GM19395 (cell line): ENCODE measurements around the gene SMCR8.
"Not testable (repeated sequence)": the region's sequence is repeated elsewhere in the genome, so short reads cannot be mapped to it uniquely, and the experiment has no call there.

Source experiments
- ATAC-seq: cut with Tn5 transposase; IDR thresholded peaks from one replicate; pipeline ENCODE4 v1.9.1; 2021; ENCODE audit warnings: mild to moderate bottlenecking, moderate library complexity; ENCODE audit not compliant: unreplicated experiment

SMCR8 gene, protein sequence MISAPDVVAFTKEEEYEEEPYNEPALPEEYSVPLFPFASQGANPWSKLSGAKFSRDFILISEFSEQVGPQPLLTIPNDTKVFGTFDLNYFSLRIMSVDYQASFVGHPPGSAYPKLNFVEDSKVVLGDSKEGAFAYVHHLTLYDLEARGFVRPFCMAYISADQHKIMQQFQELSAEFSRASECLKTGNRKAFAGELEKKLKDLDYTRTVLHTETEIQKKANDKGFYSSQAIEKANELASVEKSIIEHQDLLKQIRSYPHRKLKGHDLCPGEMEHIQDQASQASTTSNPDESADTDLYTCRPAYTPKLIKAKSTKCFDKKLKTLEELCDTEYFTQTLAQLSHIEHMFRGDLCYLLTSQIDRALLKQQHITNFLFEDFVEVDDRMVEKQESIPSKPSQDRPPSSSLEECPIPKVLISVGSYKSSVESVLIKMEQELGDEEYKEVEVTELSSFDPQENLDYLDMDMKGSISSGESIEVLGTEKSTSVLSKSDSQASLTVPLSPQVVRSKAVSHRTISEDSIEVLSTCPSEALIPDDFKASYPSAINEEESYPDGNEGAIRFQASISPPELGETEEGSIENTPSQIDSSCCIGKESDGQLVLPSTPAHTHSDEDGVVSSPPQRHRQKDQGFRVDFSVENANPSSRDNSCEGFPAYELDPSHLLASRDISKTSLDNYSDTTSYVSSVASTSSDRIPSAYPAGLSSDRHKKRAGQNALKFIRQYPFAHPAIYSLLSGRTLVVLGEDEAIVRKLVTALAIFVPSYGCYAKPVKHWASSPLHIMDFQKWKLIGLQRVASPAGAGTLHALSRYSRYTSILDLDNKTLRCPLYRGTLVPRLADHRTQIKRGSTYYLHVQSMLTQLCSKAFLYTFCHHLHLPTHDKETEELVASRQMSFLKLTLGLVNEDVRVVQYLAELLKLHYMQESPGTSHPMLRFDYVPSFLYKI

DNA sequence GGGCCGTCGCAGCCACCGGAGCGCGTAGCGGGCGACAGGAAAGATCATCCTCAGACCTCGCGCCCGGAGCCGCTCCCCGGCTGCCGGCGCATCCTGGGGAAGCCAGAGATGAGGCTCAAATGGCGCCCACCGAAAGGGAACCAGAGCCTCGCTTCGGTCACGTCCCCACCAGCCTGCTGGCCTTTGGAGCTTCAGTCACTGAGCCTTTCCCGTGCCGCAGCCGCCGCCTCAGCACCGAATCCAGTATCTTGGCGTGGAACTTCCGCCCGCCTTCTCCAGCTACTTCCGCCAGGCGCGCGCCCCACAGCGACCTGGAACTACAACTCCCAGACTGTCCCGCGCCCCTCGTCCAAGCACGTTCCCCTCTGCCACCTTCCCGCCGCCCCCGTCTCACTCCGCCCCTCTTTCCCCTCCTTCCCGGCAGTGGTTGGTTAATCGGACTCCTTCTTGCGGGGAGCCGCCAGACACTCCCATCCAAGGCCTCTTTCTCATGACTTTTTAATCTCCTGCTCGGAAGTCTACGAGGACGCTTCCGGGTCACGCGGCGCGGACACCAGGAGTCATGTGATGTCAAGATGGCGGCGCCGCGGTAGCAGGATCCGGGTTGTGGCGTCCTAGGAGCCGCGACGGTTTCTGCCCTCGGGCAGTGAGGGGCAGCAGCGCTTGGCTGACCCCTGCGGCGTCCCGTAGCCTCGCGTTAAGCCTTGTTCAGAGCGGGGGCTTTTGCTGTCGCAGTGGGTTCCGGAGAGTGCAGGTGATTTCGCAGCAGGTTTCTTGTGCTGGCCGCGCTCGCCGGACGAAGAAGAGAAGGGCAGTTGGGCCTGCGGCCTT is at the start of gene SMCR8, which contains the start of gene TOP3A:
TSS of gene SMCR8 (plus strand) at position 563 of the 831 bp plus-strand sequence. CDS start 497 bp downstream, outside the sequence.
TSS of gene TOP3A (minus strand) at position 264 of the 831 bp plus-strand sequence. CDS start at position 48, 216 bp downstream.
- ATAC-seq = peak; percentile 79

DNA sequence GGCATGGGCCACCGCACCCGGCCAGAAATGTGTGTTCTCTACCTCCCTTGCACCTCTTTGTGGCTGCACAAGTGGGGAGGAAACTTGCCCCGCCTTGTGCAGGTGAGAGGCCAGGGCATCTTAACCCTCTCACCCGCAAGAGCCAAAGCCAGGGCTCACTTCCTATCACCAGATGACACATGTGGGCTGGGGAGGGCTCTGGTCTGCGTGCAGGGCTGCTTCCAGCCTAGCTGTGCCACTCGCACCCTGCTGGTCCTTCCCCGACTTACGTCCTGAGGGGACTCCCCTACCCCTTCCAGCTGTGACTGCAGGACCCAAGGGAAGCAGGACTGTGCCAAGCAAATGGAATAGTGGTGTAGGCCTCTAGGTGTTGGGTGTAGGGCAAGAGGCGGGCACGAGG is 47.7 kb upstream of the SMCR8 start:
- ATAC-seq = no peak

DNA sequence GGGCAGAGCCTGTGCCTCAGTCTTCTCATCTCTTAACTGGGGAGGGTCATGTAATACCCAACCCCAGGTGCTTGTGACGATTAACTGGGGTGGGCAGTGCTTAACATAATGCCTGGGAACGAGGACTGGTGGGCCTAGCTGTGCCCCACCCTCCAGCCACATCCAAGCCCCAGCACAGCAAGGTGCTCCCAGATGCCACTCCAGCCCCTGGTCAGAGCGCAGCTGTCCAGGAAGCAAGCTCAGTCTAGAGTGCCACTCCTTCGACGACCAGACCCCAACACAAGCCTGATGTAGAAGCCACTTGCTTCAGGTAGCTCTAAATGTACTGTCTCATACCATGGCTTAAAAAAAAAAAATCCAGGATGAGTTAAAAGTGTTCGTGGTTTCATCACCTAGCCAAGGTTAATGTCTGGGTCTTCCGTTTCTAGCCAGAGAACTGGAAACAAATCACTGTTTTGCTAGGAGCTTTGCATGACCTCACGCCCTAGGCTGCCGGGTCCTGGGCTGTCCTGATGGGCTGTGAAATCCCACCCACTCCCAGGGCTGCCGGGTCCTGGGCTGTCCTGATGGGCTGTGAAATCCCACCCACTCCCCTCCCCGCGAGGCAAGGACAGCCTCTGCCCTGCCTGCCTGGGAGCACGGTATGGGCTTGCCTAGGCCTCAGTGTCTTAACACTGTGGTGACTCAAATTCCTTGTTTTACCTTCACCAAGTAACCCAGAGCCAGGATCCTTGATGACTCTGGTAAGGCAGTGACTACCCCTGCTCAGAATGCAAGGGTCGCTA is 47.0 kb upstream of the SMCR8 start:
- ATAC-seq = no peak

DNA sequence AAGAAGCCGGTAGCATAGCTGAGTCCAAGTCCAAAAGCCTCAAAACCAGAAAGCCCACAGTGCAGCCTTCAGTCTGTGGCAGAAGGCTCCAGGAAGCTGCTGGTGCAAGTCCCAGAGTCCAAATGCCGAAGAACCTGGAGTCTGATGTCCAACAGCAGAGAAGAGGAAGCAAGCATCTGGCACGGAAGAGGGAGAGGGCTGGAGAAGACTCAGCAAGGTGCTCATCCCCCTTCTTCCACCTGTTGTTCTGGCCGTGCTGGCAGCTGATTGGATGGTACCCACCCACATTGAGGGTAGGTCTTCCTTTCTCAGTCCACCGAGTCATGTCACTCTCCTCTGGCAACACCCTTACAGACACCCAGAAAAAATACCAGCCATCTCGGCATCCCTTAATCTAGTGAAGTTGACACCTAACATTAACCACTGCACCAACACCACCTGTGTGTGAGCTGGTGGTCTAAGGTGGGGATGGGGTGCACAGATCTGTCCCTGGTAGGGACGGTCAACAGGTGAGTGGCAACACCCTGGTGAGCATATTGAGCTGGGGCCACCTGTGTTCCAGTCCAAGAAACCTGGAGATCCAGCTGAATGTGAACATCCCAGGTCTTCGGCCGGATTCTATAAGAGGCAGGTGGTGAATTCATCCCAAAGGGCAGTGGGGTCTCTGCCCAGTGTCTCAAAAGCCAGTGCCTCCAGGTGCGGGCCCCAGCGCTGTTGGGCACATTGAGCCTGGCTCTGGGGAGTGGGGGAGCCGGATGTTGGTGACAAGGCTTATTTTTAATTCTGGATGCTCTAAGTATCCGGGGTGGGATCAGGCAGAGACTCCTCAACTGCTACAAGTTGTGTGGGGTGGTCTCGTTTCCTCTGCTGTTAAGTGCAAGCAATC is 44.8 kb upstream of the SMCR8 start:
- no peak for ATAC-seq

DNA sequence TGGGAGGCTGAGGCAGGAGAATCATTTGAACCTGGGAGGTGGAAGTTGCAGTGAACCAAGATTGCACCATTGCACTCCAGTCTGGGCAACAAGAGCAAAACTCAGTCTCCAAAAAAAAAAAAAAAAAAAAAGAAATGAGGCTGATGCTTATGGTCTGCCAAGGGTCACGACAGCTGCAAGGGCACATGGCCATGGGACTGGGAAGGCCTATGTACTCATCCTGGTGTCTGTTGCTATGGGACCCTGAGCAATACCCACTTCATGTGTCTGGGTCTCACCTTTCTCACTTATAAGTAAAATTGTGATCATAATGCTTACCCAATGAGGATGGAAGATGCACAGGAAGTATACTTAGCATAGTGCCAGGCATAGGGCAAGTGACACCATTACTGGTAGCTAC is 38.0 kb upstream of the SMCR8 start:
- ATAC-seq = no peak

DNA sequence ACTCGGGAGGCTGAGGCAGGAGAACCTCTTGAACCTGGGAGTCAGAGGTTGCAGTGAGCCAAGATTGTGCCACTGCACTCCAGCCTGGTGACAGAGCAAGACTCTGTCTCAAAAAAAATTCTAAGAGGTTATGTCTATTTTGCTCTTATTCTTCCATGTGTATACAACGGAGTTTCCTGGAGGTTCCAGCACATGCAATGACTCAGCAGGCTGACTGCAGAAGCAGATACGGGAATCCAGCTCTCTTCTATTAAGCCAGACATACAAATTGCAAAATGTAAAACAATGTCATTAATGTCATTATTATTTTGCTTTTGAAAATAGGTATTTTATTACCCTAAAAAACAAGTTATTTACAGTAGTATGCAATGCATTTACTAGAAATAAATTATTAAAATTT is 36.2 kb upstream of the SMCR8 start:
- ATAC-seq = no peak

DNA sequence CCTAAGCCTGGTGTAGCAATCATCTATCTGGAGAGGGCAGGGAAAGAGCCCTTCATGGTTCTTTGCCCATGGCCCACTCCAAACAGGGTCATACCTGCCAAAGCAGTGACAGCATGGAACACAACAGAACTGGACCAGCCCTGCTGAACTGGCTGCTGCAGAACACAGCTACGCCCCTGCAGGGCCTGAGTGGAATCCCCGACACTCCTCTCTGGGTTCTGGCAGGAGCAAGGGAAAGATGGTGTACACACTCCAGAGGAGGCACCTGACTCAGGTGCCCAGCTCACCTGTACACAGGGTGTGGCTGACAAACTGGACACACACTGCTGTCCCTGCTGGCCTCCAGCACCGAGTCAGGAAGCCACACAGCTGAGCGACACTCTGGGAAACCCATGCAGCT is 34.8 kb upstream of the SMCR8 start:
- ATAC-seq = no peak

DNA sequence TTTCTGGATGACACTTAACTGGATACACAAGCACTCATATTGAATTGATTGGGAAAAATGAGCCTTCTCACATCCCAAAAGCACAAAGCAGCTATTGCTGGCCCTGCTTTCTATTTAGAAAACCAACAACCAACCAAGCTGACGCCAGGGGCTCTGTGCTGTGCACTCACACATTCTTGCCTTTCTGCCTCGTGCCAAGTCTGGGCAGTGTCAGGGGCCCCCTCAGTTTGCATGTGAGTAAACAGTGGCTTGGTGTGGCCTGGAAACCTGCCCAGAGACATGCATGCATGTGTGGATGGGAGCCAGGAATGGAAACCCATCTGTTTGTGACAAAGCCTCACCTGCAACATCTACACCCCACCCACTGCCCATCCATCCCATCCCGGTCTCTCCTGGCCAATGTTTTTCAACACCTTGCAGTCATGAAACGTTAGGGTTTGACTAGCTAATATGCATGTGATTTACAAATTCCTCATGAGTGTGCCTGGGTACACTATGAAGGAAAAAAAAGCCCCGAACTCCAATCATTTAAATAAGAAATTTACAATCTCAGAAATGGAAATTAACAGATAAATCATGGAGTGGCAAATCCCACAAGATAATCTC is 34.2 kb upstream of the SMCR8 start:
- no peak for ATAC-seq

DNA sequence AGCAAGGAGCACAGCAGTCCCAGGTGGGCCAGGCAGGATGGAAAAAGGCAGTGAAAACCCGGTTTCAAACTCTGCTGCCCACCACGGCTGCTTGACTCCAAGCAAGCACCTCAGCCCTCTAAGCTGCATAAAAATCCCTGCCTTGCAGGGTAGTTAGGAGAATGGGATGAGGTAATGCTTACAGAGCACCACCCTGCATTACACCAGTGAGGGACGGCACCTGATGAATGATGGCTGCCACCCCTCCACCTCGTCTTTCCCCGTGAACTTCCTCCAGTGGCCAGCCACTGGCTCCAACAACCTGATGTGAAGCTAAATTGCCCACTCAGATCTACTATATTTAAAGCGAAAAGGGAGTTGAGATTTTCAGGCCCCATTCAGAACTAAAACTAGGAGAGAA is 33.3 kb upstream of the SMCR8 start:
- no peak for ATAC-seq

DNA sequence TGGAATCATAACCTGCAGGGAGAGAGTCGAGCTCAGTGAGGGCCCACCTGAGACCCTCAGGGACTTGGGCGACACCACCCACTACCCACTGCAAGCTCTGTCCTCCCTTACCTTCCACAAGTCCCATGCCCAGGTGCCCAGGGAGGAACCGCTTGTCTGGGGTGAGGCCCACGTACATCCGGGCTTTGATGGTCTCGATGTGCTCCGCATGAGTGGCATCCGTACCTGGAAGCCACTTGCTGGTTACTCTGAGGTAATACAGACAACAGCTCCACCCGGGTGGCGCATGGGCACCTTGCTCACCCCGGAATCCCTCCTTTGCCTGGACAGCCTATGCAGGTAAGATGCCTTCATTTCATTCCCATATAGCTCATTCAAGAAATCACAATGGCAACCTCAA is 29.8 kb upstream of the SMCR8 start:
- ATAC-seq = no peak

DNA sequence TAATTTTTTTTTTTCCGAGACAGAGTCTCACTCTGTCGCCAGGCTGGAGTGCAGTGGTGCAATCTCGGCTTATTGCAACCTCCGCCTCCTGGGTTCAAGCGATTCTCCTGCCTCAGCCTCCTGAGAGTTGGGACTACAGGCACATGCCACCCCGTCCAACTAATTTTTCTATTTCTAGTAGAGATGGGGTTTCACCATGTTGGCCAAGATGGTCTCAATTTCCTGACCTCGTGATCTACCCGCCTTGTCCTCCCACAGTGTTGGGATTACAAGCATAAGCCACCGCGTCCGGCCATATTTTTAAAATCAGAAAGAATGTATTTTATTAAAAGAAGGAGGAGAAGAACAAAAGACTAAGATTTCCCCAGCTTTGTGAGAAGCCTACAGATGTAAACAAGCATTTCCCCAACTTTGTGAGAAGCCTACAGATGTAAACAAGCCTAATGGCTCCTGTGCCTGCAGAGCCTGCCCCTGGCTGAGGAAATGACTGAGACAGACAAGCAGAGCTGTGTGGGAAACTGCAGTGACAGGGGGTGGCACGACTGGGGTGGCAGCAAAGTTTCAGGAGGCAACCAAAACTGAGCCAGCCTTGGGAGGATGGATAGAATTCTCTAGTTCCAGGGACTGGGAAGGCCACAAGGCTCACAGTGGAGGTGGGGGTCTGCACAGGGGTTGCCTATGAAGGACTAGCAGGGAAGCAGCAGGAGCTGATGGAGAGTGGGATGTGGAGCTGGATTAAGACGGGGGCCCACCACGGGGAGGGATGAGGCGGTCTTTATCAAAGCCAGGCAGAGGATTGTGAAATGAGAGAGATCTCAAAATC is 23.2 kb upstream of the SMCR8 start:
- no peak for ATAC-seq

DNA sequence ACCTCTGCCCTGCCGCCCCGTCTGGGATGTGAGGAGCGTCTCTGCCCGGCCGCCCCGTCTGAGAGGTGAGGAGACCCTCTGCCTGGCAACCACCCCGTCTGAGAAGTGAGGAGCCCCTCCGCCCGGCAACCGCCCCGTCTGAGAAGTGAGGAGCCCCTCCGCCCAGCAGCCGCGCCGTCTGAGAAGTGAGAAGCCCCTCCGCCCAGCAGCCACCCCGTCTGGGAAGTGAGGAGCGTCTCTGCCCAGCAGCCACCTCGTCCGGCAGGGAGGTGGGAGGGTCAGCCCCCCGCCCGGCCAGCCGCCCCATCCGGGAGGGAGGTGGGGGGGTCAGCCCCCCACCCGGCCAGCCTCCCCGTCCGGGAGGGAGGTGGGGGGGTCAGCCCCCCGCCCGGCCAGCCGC is 17.0 kb upstream of the SMCR8 start:
- ATAC-seq = not testable (repeated sequence)

DNA sequence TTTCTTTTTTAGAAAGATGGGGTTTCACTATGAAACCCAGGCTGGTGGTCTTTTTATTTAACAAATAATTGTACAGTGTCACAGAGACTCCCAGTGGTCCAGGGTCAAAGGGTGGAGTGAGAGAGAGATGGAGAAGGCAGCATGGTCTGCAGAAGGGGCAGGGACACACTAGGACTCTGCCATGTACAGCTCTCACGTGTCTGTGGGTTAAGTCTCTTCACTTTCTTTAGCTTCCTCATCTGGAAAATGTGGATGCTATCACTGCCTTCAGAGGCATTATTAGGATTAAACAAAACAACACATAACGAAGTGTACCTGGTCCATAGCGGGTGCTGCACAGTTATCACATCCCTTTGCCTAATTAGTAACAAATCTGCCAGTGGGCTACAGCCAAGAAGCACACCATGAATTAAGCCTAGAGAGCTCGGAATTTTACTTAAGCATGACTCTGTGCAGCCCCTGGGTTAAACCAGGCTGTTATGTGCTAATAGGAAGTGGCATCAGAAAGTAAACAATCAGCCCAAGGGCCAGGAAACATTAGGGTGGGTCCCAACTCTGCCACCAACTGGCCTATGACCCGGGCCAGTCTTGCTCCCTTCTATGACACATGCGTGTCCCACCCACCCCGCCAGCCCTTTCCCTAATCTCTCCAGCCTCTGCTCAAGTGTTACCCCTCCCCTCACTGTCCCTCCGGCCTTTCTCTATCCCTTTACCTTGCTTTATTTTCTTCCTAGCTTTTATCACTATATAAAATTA is 14.2 kb upstream of the SMCR8 start:
- ATAC-seq = no peak

DNA sequence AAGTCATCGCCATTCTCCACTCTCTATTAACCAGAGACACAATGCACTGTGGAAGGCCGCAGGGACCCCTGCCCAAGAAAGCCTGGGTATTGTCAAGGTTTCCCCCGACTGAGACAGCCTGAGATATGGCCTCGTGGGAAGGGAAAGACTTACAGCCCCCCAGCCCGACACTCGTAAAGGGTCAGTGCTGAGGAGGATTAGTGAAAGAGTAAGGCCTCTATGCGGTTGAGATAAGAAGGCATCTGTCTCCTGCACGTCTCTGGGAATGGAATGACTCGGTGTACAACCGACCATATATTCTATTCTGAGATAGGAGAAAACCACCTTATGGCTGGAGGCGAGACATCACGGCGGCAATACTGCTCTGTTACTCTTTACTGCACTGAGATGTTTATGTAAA is 11.9 kb upstream of the SMCR8 start:
- ATAC-seq = not testable (repeated sequence)

DNA sequence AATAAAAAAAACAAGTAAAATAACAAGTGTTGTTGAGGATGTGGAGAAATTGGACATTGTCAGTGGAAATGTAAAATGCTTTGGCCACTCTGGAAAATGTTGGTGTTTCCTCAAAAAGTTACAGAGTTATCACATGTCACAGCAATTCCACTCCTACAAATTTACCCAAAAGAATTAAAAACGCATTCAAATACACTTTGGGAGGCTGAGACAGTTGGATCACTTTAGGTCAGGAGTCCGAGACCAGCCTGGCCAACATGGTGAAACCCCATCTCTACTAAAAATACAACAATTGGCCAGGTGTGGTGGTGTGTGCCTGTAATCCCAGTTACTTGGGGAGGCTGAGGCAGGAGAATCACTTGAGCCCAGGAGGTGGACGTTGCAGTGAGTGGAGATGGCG is 5.9 kb upstream of the SMCR8 start:
- no peak for ATAC-seq

DNA sequence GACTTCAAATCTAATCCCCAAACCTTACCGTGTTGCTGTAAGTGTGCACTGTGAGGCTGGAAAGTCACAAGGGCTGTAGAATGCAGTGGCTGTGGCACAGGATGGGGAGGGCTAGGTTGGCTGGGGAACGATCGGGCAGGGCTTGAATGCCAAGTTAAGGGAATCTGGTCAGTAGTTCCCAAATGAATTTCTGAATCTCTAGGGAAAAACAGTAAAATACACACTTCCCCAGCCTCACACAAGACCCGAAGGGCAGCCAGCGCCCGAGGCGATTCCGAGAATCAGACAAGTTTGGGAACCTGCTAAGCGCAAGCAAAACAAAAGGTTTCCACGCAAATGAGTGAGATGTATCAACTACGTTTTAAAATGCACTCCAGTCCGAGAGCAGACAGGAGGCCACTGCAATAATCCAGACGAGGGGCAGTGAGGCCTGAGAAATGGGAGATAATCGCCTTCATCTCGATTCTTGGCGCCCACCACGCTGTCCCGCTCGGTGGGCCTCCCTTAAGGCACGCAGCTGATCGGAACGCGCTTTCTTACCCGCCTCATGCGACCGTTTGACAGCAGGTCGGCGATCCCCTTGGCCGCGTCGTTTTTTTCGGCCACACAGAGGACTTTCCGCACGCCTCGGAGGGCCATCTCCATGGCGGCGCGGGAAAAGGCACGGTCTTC is 898 bp upstream of the SMCR8 start:
- ATAC-seq = peak; percentile 28

DNA sequence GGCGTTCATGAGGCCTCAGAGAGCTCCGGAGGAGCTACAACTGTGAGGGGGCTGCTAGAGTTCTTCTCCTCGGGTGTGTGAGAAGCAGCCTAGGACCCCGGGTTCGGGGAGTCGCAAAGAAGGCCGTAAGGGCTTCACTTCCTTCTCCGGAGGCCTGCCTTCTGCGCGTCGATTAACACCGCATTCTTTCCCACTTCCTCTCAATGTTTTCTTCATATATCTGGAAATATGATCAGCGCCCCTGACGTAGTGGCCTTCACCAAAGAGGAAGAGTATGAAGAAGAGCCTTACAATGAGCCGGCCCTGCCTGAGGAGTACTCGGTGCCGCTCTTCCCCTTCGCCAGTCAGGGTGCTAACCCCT is 449 bp downstream of the SMCR8 start:
- ATAC-seq = peak; percentile 6
